Kidney (tissue), 22 donors: Measurements from ENCODE around the gene ITPKB. TPM values are rescaled to one million over a fixed set of nuclear protein-coding genes. Genes with fewer than 3 reads are reported as not detected.

Experiments
- DNase-seq, 5 donors: peaks; one replicate each; pipeline ENCODE4 v3.0.0-alpha.2; 2013 to 2020
- FAIRE-seq: peaks from 2 replicates; lab custom pipeline; 2012; peaks lifted over from hg19 to GRCh38; lab: Jason Lieb, UNC
- H3K27ac ChIP-seq, 2 donors: one replicate each; pipeline ENCODE4 v1.7.0; 2013; ENCODE audit warnings: low read depth in 2 of 2, low read length in 2 of 2, inconsistent platforms in 1 of 2
- H3K27me3 ChIP-seq: one replicate; pipeline ENCODE4 v1.7.1; 2013; ENCODE audit warnings: low read length, inconsistent platforms; ENCODE audit not compliant: control insufficient read depth, insufficient read depth
- H3K36me3 ChIP-seq, 3 donors: one replicate each; pipeline versions ENCODE4 v1.7.0 to v1.7.1; 2013; ENCODE audit warnings: low read length in 3 of 3, control low read depth in 1 of 3, inconsistent platforms in 1 of 3; ENCODE audit not compliant: insufficient read depth in 3 of 3, control insufficient read depth in 2 of 3
- H3K4me1 ChIP-seq, 3 donors: one replicate each; pipeline versions ENCODE4 v1.7.0 to v1.7.1; 2013; ENCODE audit warnings: low read length in 3 of 3, inconsistent platforms in 1 of 3, low read depth in 1 of 3; ENCODE audit not compliant: control insufficient read depth in 2 of 3, insufficient read depth in 2 of 3
- H3K4me3 ChIP-seq, 3 donors: one replicate each; pipeline versions ENCODE4 v1.7.0 to v1.8.1; 2013; ENCODE audit warnings: low read length in 3 of 3, control low read depth in 1 of 3, inconsistent platforms in 1 of 3
- H3K9ac ChIP-seq, 3 donors: one replicate each; pipeline versions ENCODE4 v1.7.0 to v1.7.1; 2013; ENCODE audit warnings: low read length in 3 of 3, control low read depth in 1 of 3, inconsistent platforms in 1 of 3
- H3K9me3 ChIP-seq, 3 donors: one replicate each; pipeline versions ENCODE4 v1.7.0 to v1.7.1; 2013; ENCODE audit warnings: low read length in 3 of 3, control low read depth in 1 of 3, inconsistent platforms in 1 of 3; ENCODE audit not compliant: control insufficient read depth in 2 of 3, insufficient read depth in 1 of 3
- intact Hi-C: fragments of 100-400 bp; cut with DNase I; formaldehyde crosslinking; loops from one replicate; pipeline ENCODE4 v1.11.1; 2022
- long read RNA-seq, 10 donors: library from polyadenylated mRNA in 1 of 10; unstranded in 1 of 10; transcript quantifications; one replicate each; pipeline ENCODE4 v2.0.0 and lab custom pipeline, GENCODE V29; 2021 to 2026
- polyA plus RNA-seq: library from polyadenylated mRNA; stranded (reverse); fragments of 350-450 nt; fragmentation: Illumina TruSeq; extraction: RNeasy Lipid Tissue Mini Kit (QIAGEN cat#74804); gene quantifications from one replicate; pipeline ENCODE4 v1.2.3, GENCODE V29; 2014; ENCODE audit warnings: low read depth, low replicate concordance; ENCODE audit not compliant: insufficient read depth
- total RNA-seq: library from RNA; stranded (reverse); fragmentation: NEBNext Ultra II Directional; extraction: Animal tissue kit (Norgen Biotek cat#: 25700); gene quantifications from one replicate; pipeline ENCODE4 v1.2.1, GENCODE V29; 2021
- TF ChIP-seq, protein P1 (sequence below): IDR thresholded peaks from 3 replicates; pipeline ENCODE4 v1.5.1; 2012; ENCODE audit warnings: mild to moderate bottlenecking, moderate library complexity, borderline replicate concordance; ENCODE audit not compliant: insufficient read depth; ENCODE audit errors: extremely low read depth
- donor health status: control.
- donor health status: control.
- donor health status: control.
- donor health status: control.
- donor health status: control.
- donor health status: DM: yes; HTN: yes; CAD: no.
- donor health status: Normal renal cell carcinoma (clear cell type).

The ITPKB gene
- total RNA-seq (39.3 TPM), polyA plus RNA-seq (20.2 TPM)
- long read RNA-seq, donor 1, full-length matches to known transcripts: 7 of 14 reads
- long read RNA-seq, donor 1, partial matches to known transcripts: 7 of 14 reads
- long read RNA-seq, donor 1, other reads (novel, unspliced or antisense): 0 of 14 reads
- long read RNA-seq, donor 2, full-length matches to known transcripts: 3 of 3 reads
- long read RNA-seq, donor 2, partial matches to known transcripts: 0 of 3 reads
- long read RNA-seq, donor 2, other reads (novel, unspliced or antisense): 0 of 3 reads
- long read RNA-seq, donor 3, full-length matches to known transcripts: 1 of 19 reads
- long read RNA-seq, donor 3, partial matches to known transcripts: 18 of 19 reads
- long read RNA-seq, donor 3, other reads (novel, unspliced or antisense): 0 of 19 reads
- long read RNA-seq, donor 4, full-length matches to known transcripts: 4 of 12 reads
- long read RNA-seq, donor 4, partial matches to known transcripts: 8 of 12 reads
- long read RNA-seq, donor 4, other reads (novel, unspliced or antisense): 0 of 12 reads
- long read RNA-seq, donor 5, full-length matches to known transcripts: 1 of 1 reads
- long read RNA-seq, donor 5, partial matches to known transcripts: 0 of 1 reads
- long read RNA-seq, donor 5, other reads (novel, unspliced or antisense): 0 of 1 reads
- long read RNA-seq, donor 6: 0 reads
- long read RNA-seq, donor 7, full-length matches to known transcripts: 6 of 29 reads
- long read RNA-seq, donor 7, partial matches to known transcripts: 5 of 29 reads
- long read RNA-seq, donor 7, other reads (novel, unspliced or antisense): 18 of 29 reads
- long read RNA-seq, donor 8, full-length matches to known transcripts: 1 of 1 reads
- long read RNA-seq, donor 8, partial matches to known transcripts: 0 of 1 reads
- long read RNA-seq, donor 8, other reads (novel, unspliced or antisense): 0 of 1 reads
- long read RNA-seq, donor 9, full-length matches to known transcripts: 1 of 1 reads
- long read RNA-seq, donor 9, partial matches to known transcripts: 0 of 1 reads
- long read RNA-seq, donor 9, other reads (novel, unspliced or antisense): 0 of 1 reads
- long read RNA-seq, donor 10, full-length matches to known transcripts: 2 of 11 reads
- long read RNA-seq, donor 10, partial matches to known transcripts: 9 of 11 reads
- long read RNA-seq, donor 10, other reads (novel, unspliced or antisense): 0 of 11 reads

DNA sequence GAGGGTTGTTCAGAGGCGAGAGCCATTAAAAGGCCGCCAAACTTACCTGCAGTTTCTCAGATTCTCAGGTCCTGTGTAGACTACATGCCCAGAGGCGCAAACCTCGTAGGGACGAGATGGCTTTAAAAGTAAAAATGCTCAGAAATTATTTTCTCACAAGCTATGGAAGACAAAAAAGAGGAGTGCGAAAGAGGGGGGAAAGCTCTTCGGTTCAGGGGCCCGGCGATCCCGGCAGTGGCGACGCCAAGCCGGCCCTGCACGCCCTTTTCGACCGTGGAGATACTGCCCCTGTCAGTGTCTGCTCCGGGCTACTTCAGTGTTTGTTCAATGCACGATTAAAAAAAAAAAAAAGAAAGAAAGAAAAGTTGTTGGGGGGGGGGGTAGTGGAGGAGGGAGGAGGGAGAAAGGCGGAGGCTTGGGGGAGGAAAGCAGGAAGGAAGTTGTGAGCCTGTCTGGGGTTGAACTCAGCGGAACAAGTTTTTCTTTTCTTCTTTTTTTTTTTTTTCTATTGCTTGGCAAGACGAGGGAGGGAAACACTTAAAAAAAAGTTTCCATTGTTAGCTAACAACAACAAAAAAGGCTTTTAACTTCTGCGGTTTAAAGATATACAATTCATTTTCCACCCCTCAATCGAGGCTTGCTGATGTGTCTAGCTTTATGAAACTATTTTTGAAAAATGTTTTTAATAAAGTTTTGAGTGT lies at the start of gene ITPKB:
Gene ITPKB, minus strand, starts transcription at position 288 of the 701 bp plus-strand sequence. CDS start 1,824 bp downstream, outside the sequence.
- H3K27me3 ChIP-seq: no peaks in the 10 kb centered on the region
- H3K9ac ChIP-seq: peak within 1 kb of the TSS; percentile 67 to 84 (median 82)
- H3K4me1 ChIP-seq: peaks cover 6 to 18% (median 18%) of the 10 kb centered on the region in 3 donors
- TF ChIP-seq, protein P1, sequence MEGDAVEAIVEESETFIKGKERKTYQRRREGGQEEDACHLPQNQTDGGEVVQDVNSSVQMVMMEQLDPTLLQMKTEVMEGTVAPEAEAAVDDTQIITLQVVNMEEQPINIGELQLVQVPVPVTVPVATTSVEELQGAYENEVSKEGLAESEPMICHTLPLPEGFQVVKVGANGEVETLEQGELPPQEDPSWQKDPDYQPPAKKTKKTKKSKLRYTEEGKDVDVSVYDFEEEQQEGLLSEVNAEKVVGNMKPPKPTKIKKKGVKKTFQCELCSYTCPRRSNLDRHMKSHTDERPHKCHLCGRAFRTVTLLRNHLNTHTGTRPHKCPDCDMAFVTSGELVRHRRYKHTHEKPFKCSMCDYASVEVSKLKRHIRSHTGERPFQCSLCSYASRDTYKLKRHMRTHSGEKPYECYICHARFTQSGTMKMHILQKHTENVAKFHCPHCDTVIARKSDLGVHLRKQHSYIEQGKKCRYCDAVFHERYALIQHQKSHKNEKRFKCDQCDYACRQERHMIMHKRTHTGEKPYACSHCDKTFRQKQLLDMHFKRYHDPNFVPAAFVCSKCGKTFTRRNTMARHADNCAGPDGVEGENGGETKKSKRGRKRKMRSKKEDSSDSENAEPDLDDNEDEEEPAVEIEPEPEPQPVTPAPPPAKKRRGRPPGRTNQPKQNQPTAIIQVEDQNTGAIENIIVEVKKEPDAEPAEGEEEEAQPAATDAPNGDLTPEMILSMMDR: no peak
- H3K27ac ChIP-seq: peak within 1 kb of the TSS; percentile 80 to 91
- DNase-seq: peak; percentile 60 to 91 (median 82)
- H3K4me3 ChIP-seq: peak within 1 kb of the TSS; percentile 72 to 88 (median 80)
- FAIRE-seq: peak; percentile 61
- H3K9me3 ChIP-seq: peaks cover 0 to 3% (median 0%) of the 10 kb centered on the region in 3 donors
- intact Hi-C loops: no loop called here
- H3K36me3 ChIP-seq: no peaks in the 10 kb centered on the region

DNA sequence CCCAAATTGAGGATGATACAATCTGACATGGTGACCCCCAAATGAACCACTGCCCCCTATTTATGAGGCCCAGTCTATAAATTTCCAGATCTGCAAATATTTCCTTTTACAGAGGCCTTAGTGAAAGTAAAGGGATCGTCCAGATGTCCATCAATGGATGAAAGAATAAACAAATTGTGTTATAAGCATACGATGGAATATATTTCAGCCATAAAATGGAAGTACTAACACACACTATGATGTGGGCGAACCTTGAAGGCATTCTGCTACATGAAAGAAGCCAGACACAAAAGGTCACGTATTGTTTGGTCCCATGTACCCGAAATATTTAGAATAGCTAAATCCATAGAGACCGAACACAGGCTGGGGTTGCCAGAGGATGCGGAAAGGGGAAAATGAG lies 48.6 kb upstream of the ITPKB start:
- Histone ChIP-seq H3K9me3 (no peaks in the 10 kb centered on the region), H3K36me3 (no peaks in the 10 kb centered on the region), H3K4me1 (no peaks in the 10 kb centered on the region), H3K27ac (no peak overlapping the region), H3K27me3 (no peaks in the 10 kb centered on the region), H3K9ac (no peak overlapping the region), H3K4me3 (no peak overlapping the region)
- FAIRE-seq: no peak
- DNase-seq: no peak
- intact Hi-C loops: no loop called here
- TF ChIP-seq, protein P1: no peak

DNA sequence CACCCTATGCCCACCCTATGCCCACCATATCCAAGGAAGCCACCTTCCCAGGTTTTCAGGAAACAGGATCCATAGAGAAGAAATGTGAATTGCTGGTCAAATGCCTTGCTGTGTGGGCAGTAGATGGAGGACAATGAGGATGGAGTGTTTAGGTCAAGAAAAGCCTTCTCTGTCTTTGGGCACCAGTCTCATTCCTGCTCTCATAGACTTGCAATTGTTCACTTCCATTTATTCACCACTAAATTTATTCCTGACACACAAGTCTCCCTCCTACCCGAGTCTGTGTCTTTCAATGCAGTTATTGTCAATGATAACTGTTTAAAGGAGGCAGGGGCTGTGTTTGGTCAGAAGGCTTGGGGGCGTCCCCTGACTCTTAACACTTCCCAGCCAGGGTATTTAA lies 48.0 kb upstream of the ITPKB start:
- no peak for FAIRE-seq
- Histone ChIP-seq H3K36me3 (no peaks in the 10 kb centered on the region), H3K4me3 (no peak overlapping the region), H3K9me3 (no peaks in the 10 kb centered on the region), H3K4me1 (no peaks in the 10 kb centered on the region), H3K27ac (no peak overlapping the region), H3K9ac (no peak overlapping the region), H3K27me3 (no peaks in the 10 kb centered on the region)
- intact Hi-C loops: no loop called here
- TF ChIP-seq, protein P1: no peak
- DNase-seq: no peak
